ENCODE data around the gene PPP1CA.
A peak's percentile ranks its signal among the peaks of the same experiment; 100 is the strongest.

DNA sequence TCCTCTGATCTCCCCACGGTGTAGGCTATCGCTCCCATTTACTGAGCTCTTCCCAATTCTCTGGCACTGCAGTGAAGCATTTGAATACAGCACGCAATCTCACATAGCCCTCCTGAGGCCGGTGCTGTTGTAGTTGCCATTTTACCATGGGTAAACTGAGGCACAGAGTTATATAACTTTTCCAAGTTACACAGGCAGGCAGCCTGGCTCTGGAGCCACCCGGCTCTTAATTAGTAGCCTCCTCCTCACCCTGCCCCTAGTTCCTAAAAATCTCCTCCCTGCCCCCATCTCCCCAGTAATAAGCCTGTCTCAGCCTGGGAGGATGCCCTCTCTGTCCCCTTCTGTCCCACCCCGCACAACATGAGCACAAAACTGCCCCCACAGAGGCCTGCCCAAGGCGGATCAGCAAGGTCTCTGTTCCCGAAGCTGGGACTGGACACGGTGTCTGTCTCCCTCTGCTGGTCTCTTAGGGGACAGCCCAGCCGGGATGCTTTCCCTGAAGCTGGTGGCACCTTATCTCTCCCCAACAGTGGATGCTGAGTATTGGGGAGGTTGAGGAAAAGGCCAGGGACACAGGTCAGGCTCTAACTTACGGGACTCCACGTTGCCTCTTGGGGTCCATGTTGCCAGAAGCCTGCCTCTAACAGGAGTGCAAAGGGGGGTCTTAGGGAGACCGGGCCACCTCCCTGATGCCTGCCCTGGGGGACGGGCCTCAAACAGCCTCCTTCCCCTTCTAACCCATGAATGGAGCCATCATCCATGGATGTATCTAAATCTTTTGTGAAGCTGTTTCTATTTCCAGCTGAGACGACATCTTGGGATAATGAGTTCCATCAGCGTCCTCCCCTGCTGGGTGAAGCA lies 19.2 kb downstream of the PPP1CA start:
- no peak for TF ChIP-seq POLR2A (IDR thresholded peaks at IDR 0.05; ENCODE audit: borderline replicate concordance, extremely low read depth, insufficient read depth, insufficient read length)
- no peak for TF ChIP-seq JUND (IDR thresholded peaks at IDR 0.05)
- TF ChIP-seq, protein P1, sequence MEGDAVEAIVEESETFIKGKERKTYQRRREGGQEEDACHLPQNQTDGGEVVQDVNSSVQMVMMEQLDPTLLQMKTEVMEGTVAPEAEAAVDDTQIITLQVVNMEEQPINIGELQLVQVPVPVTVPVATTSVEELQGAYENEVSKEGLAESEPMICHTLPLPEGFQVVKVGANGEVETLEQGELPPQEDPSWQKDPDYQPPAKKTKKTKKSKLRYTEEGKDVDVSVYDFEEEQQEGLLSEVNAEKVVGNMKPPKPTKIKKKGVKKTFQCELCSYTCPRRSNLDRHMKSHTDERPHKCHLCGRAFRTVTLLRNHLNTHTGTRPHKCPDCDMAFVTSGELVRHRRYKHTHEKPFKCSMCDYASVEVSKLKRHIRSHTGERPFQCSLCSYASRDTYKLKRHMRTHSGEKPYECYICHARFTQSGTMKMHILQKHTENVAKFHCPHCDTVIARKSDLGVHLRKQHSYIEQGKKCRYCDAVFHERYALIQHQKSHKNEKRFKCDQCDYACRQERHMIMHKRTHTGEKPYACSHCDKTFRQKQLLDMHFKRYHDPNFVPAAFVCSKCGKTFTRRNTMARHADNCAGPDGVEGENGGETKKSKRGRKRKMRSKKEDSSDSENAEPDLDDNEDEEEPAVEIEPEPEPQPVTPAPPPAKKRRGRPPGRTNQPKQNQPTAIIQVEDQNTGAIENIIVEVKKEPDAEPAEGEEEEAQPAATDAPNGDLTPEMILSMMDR (IDR thresholded peaks at IDR 0.05 in 2 of 3, conservative IDR thresholded peaks at IDR 0.05 in 1 of 3; ENCODE audit: borderline replicate concordance in 1 of 3, insufficient read depth in 1 of 3, low read depth in 2 of 3, low read length in 2 of 3): peak in 2 of 3 experiments; percentile 98; a peak in 4 of 6 replicates
- TF ChIP-seq POLR2AphosphoS5 (IDR thresholded peaks at IDR 0.05; ENCODE audit: low read depth, low read length): peak; percentile 33; the same call in 1 of the 2 replicates
- TF ChIP-seq SRF (IDR thresholded peaks at IDR 0.05; ENCODE audit: low read depth): no peak
- no peak for TF ChIP-seq EZH2phosphoT487 (IDR thresholded peaks at IDR 0.05; ENCODE audit: borderline replicate concordance)
- TF ChIP-seq, protein P2, sequence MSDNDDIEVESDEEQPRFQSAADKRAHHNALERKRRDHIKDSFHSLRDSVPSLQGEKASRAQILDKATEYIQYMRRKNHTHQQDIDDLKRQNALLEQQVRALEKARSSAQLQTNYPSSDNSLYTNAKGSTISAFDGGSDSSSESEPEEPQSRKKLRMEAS (IDR thresholded peaks at IDR 0.05): no peak
- TF ChIP-seq, protein P3, sequence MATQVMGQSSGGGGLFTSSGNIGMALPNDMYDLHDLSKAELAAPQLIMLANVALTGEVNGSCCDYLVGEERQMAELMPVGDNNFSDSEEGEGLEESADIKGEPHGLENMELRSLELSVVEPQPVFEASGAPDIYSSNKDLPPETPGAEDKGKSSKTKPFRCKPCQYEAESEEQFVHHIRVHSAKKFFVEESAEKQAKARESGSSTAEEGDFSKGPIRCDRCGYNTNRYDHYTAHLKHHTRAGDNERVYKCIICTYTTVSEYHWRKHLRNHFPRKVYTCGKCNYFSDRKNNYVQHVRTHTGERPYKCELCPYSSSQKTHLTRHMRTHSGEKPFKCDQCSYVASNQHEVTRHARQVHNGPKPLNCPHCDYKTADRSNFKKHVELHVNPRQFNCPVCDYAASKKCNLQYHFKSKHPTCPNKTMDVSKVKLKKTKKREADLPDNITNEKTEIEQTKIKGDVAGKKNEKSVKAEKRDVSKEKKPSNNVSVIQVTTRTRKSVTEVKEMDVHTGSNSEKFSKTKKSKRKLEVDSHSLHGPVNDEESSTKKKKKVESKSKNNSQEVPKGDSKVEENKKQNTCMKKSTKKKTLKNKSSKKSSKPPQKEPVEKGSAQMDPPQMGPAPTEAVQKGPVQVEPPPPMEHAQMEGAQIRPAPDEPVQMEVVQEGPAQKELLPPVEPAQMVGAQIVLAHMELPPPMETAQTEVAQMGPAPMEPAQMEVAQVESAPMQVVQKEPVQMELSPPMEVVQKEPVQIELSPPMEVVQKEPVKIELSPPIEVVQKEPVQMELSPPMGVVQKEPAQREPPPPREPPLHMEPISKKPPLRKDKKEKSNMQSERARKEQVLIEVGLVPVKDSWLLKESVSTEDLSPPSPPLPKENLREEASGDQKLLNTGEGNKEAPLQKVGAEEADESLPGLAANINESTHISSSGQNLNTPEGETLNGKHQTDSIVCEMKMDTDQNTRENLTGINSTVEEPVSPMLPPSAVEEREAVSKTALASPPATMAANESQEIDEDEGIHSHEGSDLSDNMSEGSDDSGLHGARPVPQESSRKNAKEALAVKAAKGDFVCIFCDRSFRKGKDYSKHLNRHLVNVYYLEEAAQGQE (IDR thresholded peaks at IDR 0.05; ENCODE audit: low read depth): no peak
- TF ChIP-seq, protein P4, sequence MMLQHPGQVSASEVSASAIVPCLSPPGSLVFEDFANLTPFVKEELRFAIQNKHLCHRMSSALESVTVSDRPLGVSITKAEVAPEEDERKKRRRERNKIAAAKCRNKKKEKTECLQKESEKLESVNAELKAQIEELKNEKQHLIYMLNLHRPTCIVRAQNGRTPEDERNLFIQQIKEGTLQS (IDR thresholded peaks at IDR 0.05): no peak
- no peak for TF ChIP-seq EZH2 (IDR thresholded peaks at IDR 0.05)
- TF ChIP-seq SIN3A (IDR thresholded peaks at IDR 0.05; ENCODE audit: low read depth): no peak
